Neural progenitor cell (in vitro differentiated cells): Measurements from ENCODE around the gene GUCA2A. TPM values are rescaled to one million over a fixed set of nuclear protein-coding genes. Genes with fewer than 3 reads are reported as not detected.

Experiments used
- DNase-seq: peaks from one replicate; pipeline ENCODE4 v3.0.0-alpha.2; 2016; ENCODE audit warnings: low spot score
- H2AFZ ChIP-seq: fragments of 200-600 bp; sonication (generic); replicated peaks from 2 replicates; pipeline ENCODE4 v1.6.1; 2016; ENCODE audit warnings: antibody characterized with exemption
- H3F3A ChIP-seq: fragments of 200-600 bp; sonication (generic); 2 replicates; pipeline ENCODE4 v1.6.1; 2016; ENCODE audit warnings: antibody characterized with exemption, low read depth
- H3K27ac ChIP-seq: fragments of 200-600 bp; sonication (generic); 2 replicates; pipeline ENCODE4 v1.5.1; 2016; ENCODE audit warnings: mild to moderate bottlenecking
- H3K27me3 ChIP-seq: fragments of 200-600 bp; sonication (generic); 2 replicates; pipeline ENCODE4 v1.6.1; 2016; ENCODE audit warnings: mild to moderate bottlenecking, moderate library complexity
- H3K36me3 ChIP-seq: fragments of 200-600 bp; sonication (generic); 2 replicates; pipeline ENCODE4 v1.5.1; 2016
- H3K4me1 ChIP-seq: fragments of 200-600 bp; sonication (generic); 2 replicates; pipeline ENCODE4 v1.6.1; 2016; ENCODE audit warnings: mixed run types
- H3K4me2 ChIP-seq: fragments of 200-600 bp; sonication (generic); 2 replicates; pipeline ENCODE4 v1.6.1; 2016
- H3K4me3 ChIP-seq: fragments of 200-600 bp; sonication (generic); 2 replicates; pipeline ENCODE4 v1.5.1; 2016
- H3K79me2 ChIP-seq: fragments of 200-600 bp; sonication (generic); 2 replicates; pipeline ENCODE4 v1.6.1; 2016; ENCODE audit warnings: low read depth
- H3K9ac ChIP-seq: fragments of 200-600 bp; sonication (generic); 2 replicates; pipeline ENCODE4 v1.6.1; 2016
- H3K9me3 ChIP-seq: fragments of 200-600 bp; sonication (generic); 2 replicates; pipeline ENCODE4 v1.5.1; 2016; ENCODE audit warnings: low read depth
- H4K20me1 ChIP-seq: fragments of 200-600 bp; sonication (generic); 2 replicates; pipeline ENCODE4 v1.6.1; 2016; ENCODE audit warnings: low read depth
- H3K27ac Mint-ChIP-seq: 3 replicates; pipeline ENCODE4 v1.8.0; 2021; ENCODE audit warnings: mixed read lengths
- H3K27me3 Mint-ChIP-seq: 2 replicates; pipeline ENCODE4 v1.8.0; 2022; ENCODE audit warnings: low read depth, mild to moderate bottlenecking, inconsistent platforms, moderate library complexity, mixed read lengths; ENCODE audit not compliant: insufficient read depth
- H3K36me3 Mint-ChIP-seq: 3 replicates; pipeline ENCODE4 v1.8.0; 2021; ENCODE audit warnings: mixed read lengths
- H3K4me1 Mint-ChIP-seq: 3 replicates; pipeline ENCODE4 v1.8.0; 2021; ENCODE audit warnings: mixed read lengths
- H3K4me3 Mint-ChIP-seq: 3 replicates; pipeline ENCODE4 v1.8.0; 2021; ENCODE audit warnings: mild to moderate bottlenecking, moderate library complexity, mixed read lengths
- H3K9me3 Mint-ChIP-seq: 3 replicates; pipeline ENCODE4 v1.8.0; 2020; ENCODE audit warnings: mixed read lengths
- CTCF ChIP-seq: fragments of 200-600 bp; sonication (generic); IDR thresholded peaks from 2 replicates; pipeline ENCODE4 v1.5.1; 2017; ENCODE audit warnings: antibody characterized with exemption, mild to moderate bottlenecking
- EZH2 ChIP-seq: fragments of 200-600 bp; sonication (generic); IDR thresholded peaks from 2 replicates; pipeline ENCODE4 v1.6.1; 2017; ENCODE audit warnings: antibody characterized with exemption, mild to moderate bottlenecking, moderate library complexity
- EZH2phosphoT487 ChIP-seq: fragments of 200-600 bp; sonication (generic); IDR thresholded peaks from 2 replicates; pipeline ENCODE4 v1.6.1; 2017; ENCODE audit warnings: antibody characterized with exemption
- total RNA-seq: library from RNA; depleted of rRNA; stranded (reverse); fragments of >200 nt; gene quantifications from 2 replicates; pipeline ENCODE4 v1.2.3, GENCODE V29; 2015; ENCODE audit warnings: low replicate concordance

Gene GUCA2A
- total RNA-seq, 1 donor from 2014 or later: not detected

GRCh38 chr1:42181687-42182086, 17.1 kb upstream of the GUCA2A start:
- no peak overlapping the region for H3K27ac Mint-ChIP-seq
- Histone ChIP-seq H3F3A (peaks cover 4% of the 10 kb centered on the region), H3K27ac (no peak overlapping the region), H4K20me1 (peaks cover 5% of the 10 kb centered on the region), H3K79me2 (no peaks in the 10 kb centered on the region), H3K9ac (no peak overlapping the region), H3K9me3 (no peaks in the 10 kb centered on the region), H3K4me3 (no peak overlapping the region), H3K36me3 (no peaks in the 10 kb centered on the region), H3K27me3 (no peaks in the 10 kb centered on the region), H3K4me2 (no peak overlapping the region), H3K4me1 (no peaks in the 10 kb centered on the region), H2AFZ (no peak overlapping the region)
- no peak overlapping the region for H3K4me3 Mint-ChIP-seq
- H3K36me3 Mint-ChIP-seq: peaks cover 16% of the 10 kb centered on the region
- DNase-seq: no peak
- H3K4me1 Mint-ChIP-seq: no peaks in the 10 kb centered on the region
- H3K27me3 Mint-ChIP-seq: no peaks in the 10 kb centered on the region
- no peak for TF ChIP-seq CTCF
- no peak for TF ChIP-seq EZH2
- TF ChIP-seq EZH2phosphoT487: no peak
- H3K9me3 Mint-ChIP-seq: no peaks in the 10 kb centered on the region

GRCh38 chr1:42179900-42180329, 15.4 kb upstream of the GUCA2A start:
- Histone ChIP-seq H2AFZ (no peak overlapping the region), H3K27me3 (no peaks in the 10 kb centered on the region), H4K20me1 (peaks cover 5% of the 10 kb centered on the region), H3K79me2 (no peaks in the 10 kb centered on the region), H3K4me3 (no peak overlapping the region), H3F3A (peaks cover 4% of the 10 kb centered on the region), H3K9me3 (no peaks in the 10 kb centered on the region), H3K36me3 (no peaks in the 10 kb centered on the region), H3K4me1 (no peaks in the 10 kb centered on the region), H3K4me2 (no peak overlapping the region), H3K9ac (no peak overlapping the region), H3K27ac (no peak overlapping the region)
- DNase-seq: no peak
- Mint-ChIP-seq H3K4me1 (no peaks in the 10 kb centered on the region), H3K4me3 (no peak overlapping the region), H3K36me3 (peaks cover 8% of the 10 kb centered on the region), H3K27ac (no peak overlapping the region), H3K9me3 (no peaks in the 10 kb centered on the region), H3K27me3 (no peaks in the 10 kb centered on the region)
- no peak for TF ChIP-seq CTCF
- TF ChIP-seq EZH2: no peak
- no peak for TF ChIP-seq EZH2phosphoT487

- no peak overlapping the region for H3K4me3 Mint-ChIP-seq
- Histone ChIP-seq H3K4me3 (no peak overlapping the region), H3K9ac (no peak overlapping the region), H3K36me3 (no peaks in the 10 kb centered on the region), H3K9me3 (no peaks in the 10 kb centered on the region), H3K4me2 (no peak overlapping the region), H3F3A (peaks cover 4% of the 10 kb centered on the region), H3K79me2 (no peaks in the 10 kb centered on the region), H3K4me1 (no peaks in the 10 kb centered on the region), H3K27ac (no peak overlapping the region), H2AFZ (no peak overlapping the region), H4K20me1 (peaks cover 5% of the 10 kb centered on the region), H3K27me3 (no peaks in the 10 kb centered on the region)
- H3K4me1 Mint-ChIP-seq: no peaks in the 10 kb centered on the region
- H3K9me3 Mint-ChIP-seq: no peaks in the 10 kb centered on the region
- H3K36me3 Mint-ChIP-seq: peaks cover 3% of the 10 kb centered on the region
- H3K27me3 Mint-ChIP-seq: no peaks in the 10 kb centered on the region
- H3K27ac Mint-ChIP-seq: no peak overlapping the region
- no peak for DNase-seq
- TF ChIP-seq CTCF (no peak), EZH2phosphoT487 (no peak), EZH2 (no peak)
Observed at GRCh38 chr1:42179275-42179674, 14.7 kb upstream of the GUCA2A start.
